K562 (cell line): Measurements from ENCODE around the gene AFDN. TPM values are rescaled to one million over a fixed set of nuclear protein-coding genes. Genes with fewer than 3 reads are reported as not detected.

Source experiments
- ATAC-seq: fragments of 200-7000 bp; cut with Tn5 transposase; 3 replicates; pipeline ENCODE4 v1.9.1; 2020; ENCODE audit warnings: moderate library complexity
- BruUV-seq: library from RNA; stranded (reverse); fragments of 400-500 nt; replicated peaks from 2 replicates; lab custom pipeline; 2021; lab: Mats Ljungman, UMichigan
- CTCF ChIA-PET: fragments of 300-600 bp; formaldehyde crosslinking; extraction: SDS; loops from one replicate; lab custom pipeline; 2021; ENCODE audit warnings: low intra/inter-chr PET ratio; lab: Yijun Ruan, JAX
- POLR2A ChIA-PET: fragments of 300-600, 350-650 bp; sonication (Branson Sonifier 250); formaldehyde crosslinking; extraction: SDS; loops from one replicate; lab custom pipeline; 2021; ENCODE audit warnings: antibody characterized with exemption, inconsistent platforms; lab: Yijun Ruan, JAX
- DNase-seq, 4 experiments: peaks; one replicate each; pipeline versions ENCODE4 v3.0.0 to v3.0.0-alpha.2; 2011 to 2018; ENCODE audit warnings: low spot score in 3 of 4, mixed read lengths in 3 of 4; ENCODE audit errors: extremely low read depth in 1 of 4
- FAIRE-seq: peaks from 2 replicates; lab custom pipeline; 2011; peaks lifted over from hg19 to GRCh38; lab: Jason Lieb, UNC
- H2AFZ ChIP-seq: 2 replicates; pipeline ENCODE4 v1.6.0; 2011; ENCODE audit warnings: low read depth, low read length, control low read depth, inconsistent platforms
- H3K27ac ChIP-seq: fragments of 200-600 bp; 3 replicates; pipeline ENCODE4 v1.8.0; 2011; ENCODE audit warnings: low read depth, mild to moderate bottlenecking, control low read depth, inconsistent platforms, low read length, moderate library complexity, mixed read lengths; ENCODE audit errors: extremely low read depth
- H3K27me3 ChIP-seq, 2 experiments: fragments of 300-600 bp in 1 of 2; 2 replicates in 1 of 2; 3 replicates in 1 of 2; pipeline versions ENCODE4 v1.6.0 to v1.8.0; 2011; ENCODE audit warnings: inconsistent platforms in 2 of 2, low read length in 2 of 2, mild to moderate bottlenecking in 1 of 2, mixed read lengths in 1 of 2, moderate library complexity in 1 of 2; ENCODE audit not compliant: control insufficient read depth in 2 of 2, insufficient read depth in 2 of 2
- H3K36me3 ChIP-seq: fragments of 300-600 bp; 3 replicates; pipeline ENCODE4 v1.8.0; 2011; ENCODE audit warnings: mild to moderate bottlenecking, low read length, inconsistent platforms; ENCODE audit not compliant: control insufficient read depth, insufficient read depth
- H3K4me1 ChIP-seq, 2 experiments: fragments of 200-600 bp in 1 of 2; replicated peaks in 1 of 2; 2 replicates in 1 of 2; 3 replicates in 1 of 2; pipeline versions ENCODE4 v1.5.1 to v1.8.0; 2011; ENCODE audit warnings: inconsistent platforms in 2 of 2, low read length in 2 of 2, mild to moderate bottlenecking in 1 of 2, mixed read lengths in 1 of 2, moderate library complexity in 1 of 2; ENCODE audit not compliant: control insufficient read depth in 2 of 2, insufficient read depth in 2 of 2
- H3K4me2 ChIP-seq: 2 replicates; pipeline ENCODE4 v1.6.1; 2011; ENCODE audit warnings: low read length, control low read depth, inconsistent platforms, mixed read lengths; ENCODE audit not compliant: insufficient read depth
- H3K4me3 ChIP-seq: fragments of 200-600 bp; sonication (generic), shearing (Covaris generic); 2 replicates; pipeline ENCODE4 v1.5.1; 2016; ENCODE audit warnings: control low read depth, inconsistent platforms
- H3K79me2 ChIP-seq: fragments of 200-600 bp; 3 replicates; pipeline ENCODE4 v1.8.0; 2011; ENCODE audit warnings: low read length, inconsistent platforms; ENCODE audit not compliant: control insufficient read depth, insufficient read depth
- H3K9ac ChIP-seq, 2 experiments: 2 replicates each; pipeline versions ENCODE4 v1.6.0 to v1.6.1; 2011; ENCODE audit warnings: low read depth in 2 of 2, low read length in 2 of 2, control low read depth in 1 of 2, inconsistent platforms in 1 of 2, mild to moderate bottlenecking in 1 of 2, mixed read lengths in 1 of 2; ENCODE audit not compliant: insufficient read depth in 1 of 2
- H3K9me1 ChIP-seq: one replicate; pipeline ENCODE4 v1.6.0; 2011; ENCODE audit warnings: inconsistent platforms, mild to moderate bottlenecking, low read length, moderate library complexity; ENCODE audit not compliant: control insufficient read depth, insufficient read depth
- H3K9me3 ChIP-seq: replicated peaks from 2 replicates; pipeline ENCODE4 v1.5.1; 2011; ENCODE audit warnings: low read depth, low read length, inconsistent platforms; ENCODE audit not compliant: control insufficient read depth, insufficient read depth
- H4K20me1 ChIP-seq: replicated peaks from 2 replicates; pipeline ENCODE4 v1.6.1; 2011; ENCODE audit warnings: low read length, inconsistent platforms, mixed read lengths; ENCODE audit not compliant: control insufficient read depth, insufficient read depth
- COPS2 ChIP-seq: fragments of 450-650 bp; conservative IDR thresholded peaks from 2 replicates; pipeline ENCODE4 v1.6.1; 2016; ENCODE audit warnings: mild to moderate bottlenecking, moderate library complexity
- ETS2 ChIP-seq: IDR thresholded peaks from 2 replicates; pipeline ENCODE4 v1.6.1; 2016; ENCODE audit warnings: borderline replicate concordance, missing genetic modification characterization, mild to moderate bottlenecking, moderate library complexity, missing compliant biosample characterization; ENCODE audit not compliant: poor library complexity, severe bottlenecking
- FOXK2 ChIP-seq, 2 experiments: fragments of 450-650 bp; IDR thresholded peaks in 1 of 2; conservative IDR thresholded peaks in 1 of 2; 2 replicates each; pipeline ENCODE4 v1.6.1; 2016; ENCODE audit warnings: low read depth in 2 of 2, mild to moderate bottlenecking in 1 of 2
- JUND ChIP-seq, 2 experiments: IDR thresholded peaks; 2 replicates in 1 of 2; 3 replicates in 1 of 2; pipeline ENCODE4 v1.6.1; 2011; ENCODE audit warnings: borderline replicate concordance in 2 of 2, low read depth in 2 of 2, low read length in 2 of 2, improper control_type of control experiment in 1 of 2, missing biosample characterization in 1 of 2, missing genetic modification characterization in 1 of 2, missing genetic modification reagents in 1 of 2
- NCOA6 ChIP-seq: fragments of 450-650 bp; IDR thresholded peaks from 2 replicates; pipeline ENCODE4 v1.6.1; 2017; ENCODE audit warnings: mild to moderate bottlenecking
- TAF9B ChIP-seq: fragments of 450-650 bp; IDR thresholded peaks from 2 replicates; pipeline ENCODE4 v1.6.1; 2018; ENCODE audit warnings: mild to moderate bottlenecking; ENCODE audit not compliant: partially characterized antibody
- ZNF140 ChIP-seq: fragments of 250-450 bp; sonication (Bioruptor Pico); IDR thresholded peaks from 2 replicates; pipeline ENCODE4 v1.8.0; 2021; ENCODE audit warnings: moderate library complexity, mild to moderate bottlenecking, inconsistent platforms
- ZNF239 ChIP-seq: fragments of 250-450 bp; sonication (Bioruptor Pico); IDR thresholded peaks from 2 replicates; pipeline ENCODE4 v1.4.0; 2020; ENCODE audit warnings: mild to moderate bottlenecking
- ZNF274 ChIP-seq: IDR thresholded peaks from 2 replicates; pipeline ENCODE4 v1.6.1; 2011; ENCODE audit warnings: low read depth, mild to moderate bottlenecking, low read length, moderate library complexity, borderline replicate concordance
- ZNF384 ChIP-seq: IDR thresholded peaks from 2 replicates; pipeline ENCODE4 v1.6.1; 2012; ENCODE audit warnings: low read depth, low read length, improper control_type of control experiment
- WGBS: fragments of 100-300 bp; shearing (Covaris generic); methylation state at CpG from one replicate; pipeline ENCODE4 v1.1.6; 2016; ENCODE audit warnings: low coverage, mixed read lengths; ENCODE audit not compliant: insufficient coverage; ENCODE audit errors: missing lambda C conversion rate; 5-methylcytosine and 5-hydroxymethylcytosine counted together
- in situ Hi-C: fragments of 300-500 bp; cut with MboI; formaldehyde crosslinking; loops from 4 replicates; pipeline ENCODE4 v1.15.0; 2018; ENCODE audit warnings: inconsistent platforms, mixed read lengths
- intact Hi-C: fragments of 100-400 bp; cut with micrococcal nuclease; formaldehyde crosslinking; loops from 2 replicates; pipeline ENCODE4 v1.14.2; 2022
- polyA plus RNA-seq, 8 experiments: library from polyadenylated mRNA; depleted of rRNA in 4 of 8; stranded (reverse) in 5 of 8; unstranded in 3 of 8; fragments of >200 nt; fragmentation: Nextera tagmentation in 2 of 8; fragmentation: Illumina TruSeq in 1 of 8; extraction: Ambion mirVana in 2 of 8; extraction: Trizol in 1 of 8; gene quantifications; 2 replicates each; pipeline versions ENCODE4 v1.2.1 to v1.2.3, GENCODE V29; 2011 to 2014; ENCODE audit warnings: inconsistent platforms in 1 of 8, missing spikeins in 1 of 8
- total RNA-seq, 7 experiments: library from RNA; depleted of rRNA in 6 of 7; stranded (reverse); fragments of >200 nt in 6 of 7; fragmentation: Illumina TruSeq in 2 of 7; extraction: Trizol in 2 of 7; gene quantifications; 2 replicates each; pipeline versions ENCODE4 v1.2.1 to v1.2.3, GENCODE V29; 2011 to 2021; ENCODE audit warnings: low replicate concordance in 1 of 7
- TF ChIP-seq, protein P1 (sequence below): sonication (generic); formaldehyde crosslinking; IDR thresholded peaks from 2 replicates; pipeline ENCODE4 v1.8.0; 2022; ENCODE audit warnings: mild to moderate bottlenecking, missing genetic modification reagents
- TF ChIP-seq, protein P2 (sequence below), 2 experiments: IDR thresholded peaks; 2 replicates each; pipeline ENCODE4 v1.6.1; 2012; ENCODE audit warnings: improper control_type of control experiment in 2 of 2, low read depth in 2 of 2, low read length in 2 of 2, borderline replicate concordance in 1 of 2

The AFDN gene
- total and polyA plus RNA-seq, 9 of the 15 experiments (the other 6 are each of a cell fraction or from before 2014, with no cell fraction given) = 7.2 to 129 (median 105) TPM

DNA sequence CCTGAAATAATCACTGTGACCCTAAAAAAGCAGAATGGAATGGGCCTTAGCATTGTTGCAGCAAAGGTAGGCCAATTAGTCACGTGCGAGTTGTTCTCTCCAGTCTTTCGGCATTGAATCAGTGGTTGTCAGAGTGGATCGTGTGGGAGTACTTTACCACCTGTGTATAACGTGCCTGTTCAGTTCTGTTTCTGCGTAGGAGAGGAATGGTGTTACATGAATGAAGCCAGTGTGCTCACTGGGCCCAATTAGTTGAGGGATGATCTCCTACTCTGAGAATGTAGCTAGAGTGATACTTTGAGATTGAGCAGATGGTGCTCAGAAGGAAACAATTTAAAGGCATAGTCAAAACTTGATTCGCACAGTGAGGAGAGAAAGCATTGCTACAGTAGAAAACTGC lies 98.3 kb downstream of the AFDN start:
- peaks cover 82% of the 10 kb centered on the region for H3K36me3 ChIP-seq
- FAIRE-seq = no peak
- no peak overlapping the region for H3K4me3 ChIP-seq
- no peaks in the 10 kb centered on the region for H3K9me3 ChIP-seq
- ChIA-PET CTCF (no interaction called here), POLR2A (no interaction called here)
- no peak for ATAC-seq
- H3K4me1 ChIP-seq = no peaks in the 10 kb centered on the region
- H3K79me2 ChIP-seq = no peaks in the 10 kb centered on the region
- H3K4me2 ChIP-seq = no peak overlapping the region
- in situ Hi-C loops = no loop called here
- TF ChIP-seq ZNF274 (no peak), ETS2 (tag) (no peak), ZNF239 (CRISPR knock-in tag) (no peak), NCOA6 (no peak), JUND (IDR thresholded peaks at IDR 0.05; ENCODE audit: borderline replicate concordance, low read depth, low read length) (no peak), JUND (tag; IDR thresholded peaks at IDR 0.05; ENCODE audit: borderline replicate concordance, low read depth, low read length) (no peak), COPS2 (no peak), FOXK2 (conservative IDR thresholded peaks at IDR 0.05 in 1 of 2, IDR thresholded peaks at IDR 0.05 in 1 of 2; ENCODE audit: low read depth in 2 of 2) (no peak), ZNF384 (no peak), TAF9B (no peak), ZNF140 (no peak)
- TF ChIP-seq, protein P1, sequence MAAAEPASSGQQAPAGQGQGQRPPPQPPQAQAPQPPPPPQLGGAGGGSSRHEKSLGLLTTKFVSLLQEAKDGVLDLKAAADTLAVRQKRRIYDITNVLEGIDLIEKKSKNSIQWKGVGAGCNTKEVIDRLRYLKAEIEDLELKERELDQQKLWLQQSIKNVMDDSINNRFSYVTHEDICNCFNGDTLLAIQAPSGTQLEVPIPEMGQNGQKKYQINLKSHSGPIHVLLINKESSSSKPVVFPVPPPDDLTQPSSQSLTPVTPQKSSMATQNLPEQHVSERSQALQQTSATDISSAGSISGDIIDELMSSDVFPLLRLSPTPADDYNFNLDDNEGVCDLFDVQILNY (CRISPR knock-in tag) = no peak
- TF ChIP-seq, protein P2, sequence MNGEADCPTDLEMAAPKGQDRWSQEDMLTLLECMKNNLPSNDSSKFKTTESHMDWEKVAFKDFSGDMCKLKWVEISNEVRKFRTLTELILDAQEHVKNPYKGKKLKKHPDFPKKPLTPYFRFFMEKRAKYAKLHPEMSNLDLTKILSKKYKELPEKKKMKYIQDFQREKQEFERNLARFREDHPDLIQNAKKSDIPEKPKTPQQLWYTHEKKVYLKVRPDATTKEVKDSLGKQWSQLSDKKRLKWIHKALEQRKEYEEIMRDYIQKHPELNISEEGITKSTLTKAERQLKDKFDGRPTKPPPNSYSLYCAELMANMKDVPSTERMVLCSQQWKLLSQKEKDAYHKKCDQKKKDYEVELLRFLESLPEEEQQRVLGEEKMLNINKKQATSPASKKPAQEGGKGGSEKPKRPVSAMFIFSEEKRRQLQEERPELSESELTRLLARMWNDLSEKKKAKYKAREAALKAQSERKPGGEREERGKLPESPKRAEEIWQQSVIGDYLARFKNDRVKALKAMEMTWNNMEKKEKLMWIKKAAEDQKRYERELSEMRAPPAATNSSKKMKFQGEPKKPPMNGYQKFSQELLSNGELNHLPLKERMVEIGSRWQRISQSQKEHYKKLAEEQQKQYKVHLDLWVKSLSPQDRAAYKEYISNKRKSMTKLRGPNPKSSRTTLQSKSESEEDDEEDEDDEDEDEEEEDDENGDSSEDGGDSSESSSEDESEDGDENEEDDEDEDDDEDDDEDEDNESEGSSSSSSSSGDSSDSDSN (IDR thresholded peaks at IDR 0.05; ENCODE audit: borderline replicate concordance in 1 of 2, low read depth in 2 of 2, low read length in 2 of 2) = no peak
- no peak overlapping the region for H3K9ac ChIP-seq
- DNase-seq = no peak
- intact Hi-C loops = no loop called here
- WGBS = 89% methylated on average over 7 of the region's 7 CpGs
- no peaks in the 10 kb centered on the region for H3K9me1 ChIP-seq
- H2AFZ ChIP-seq = no peak overlapping the region
- no peaks in the 10 kb centered on the region for H3K27me3 ChIP-seq
- BruUV-seq = no TSS peak
- no peak overlapping the region for H3K27ac ChIP-seq
- H4K20me1 ChIP-seq = no peaks in the 10 kb centered on the region
